Stimulated activated CD8-positive, alpha-beta memory T cell treated with anti-CD3 and anti-CD28 coated beads, Interleukin-15, amount 100 ng/mL, for 1 hour (primary cell): Measurements from ENCODE around the gene BFAR.
"Not testable (repeated sequence)": the region's sequence is repeated elsewhere in the genome, so short reads cannot be mapped to it uniquely, and the experiment has no call there.

Experiments used
- DNase-seq: peaks from one replicate; pipeline ENCODE4 v3.0.0-alpha.2; 2020; ENCODE audit warnings: low read depth

The BFAR gene, protein sequence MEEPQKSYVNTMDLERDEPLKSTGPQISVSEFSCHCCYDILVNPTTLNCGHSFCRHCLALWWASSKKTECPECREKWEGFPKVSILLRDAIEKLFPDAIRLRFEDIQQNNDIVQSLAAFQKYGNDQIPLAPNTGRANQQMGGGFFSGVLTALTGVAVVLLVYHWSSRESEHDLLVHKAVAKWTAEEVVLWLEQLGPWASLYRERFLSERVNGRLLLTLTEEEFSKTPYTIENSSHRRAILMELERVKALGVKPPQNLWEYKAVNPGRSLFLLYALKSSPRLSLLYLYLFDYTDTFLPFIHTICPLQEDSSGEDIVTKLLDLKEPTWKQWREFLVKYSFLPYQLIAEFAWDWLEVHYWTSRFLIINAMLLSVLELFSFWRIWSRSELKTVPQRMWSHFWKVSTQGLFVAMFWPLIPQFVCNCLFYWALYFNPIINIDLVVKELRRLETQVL

DNA sequence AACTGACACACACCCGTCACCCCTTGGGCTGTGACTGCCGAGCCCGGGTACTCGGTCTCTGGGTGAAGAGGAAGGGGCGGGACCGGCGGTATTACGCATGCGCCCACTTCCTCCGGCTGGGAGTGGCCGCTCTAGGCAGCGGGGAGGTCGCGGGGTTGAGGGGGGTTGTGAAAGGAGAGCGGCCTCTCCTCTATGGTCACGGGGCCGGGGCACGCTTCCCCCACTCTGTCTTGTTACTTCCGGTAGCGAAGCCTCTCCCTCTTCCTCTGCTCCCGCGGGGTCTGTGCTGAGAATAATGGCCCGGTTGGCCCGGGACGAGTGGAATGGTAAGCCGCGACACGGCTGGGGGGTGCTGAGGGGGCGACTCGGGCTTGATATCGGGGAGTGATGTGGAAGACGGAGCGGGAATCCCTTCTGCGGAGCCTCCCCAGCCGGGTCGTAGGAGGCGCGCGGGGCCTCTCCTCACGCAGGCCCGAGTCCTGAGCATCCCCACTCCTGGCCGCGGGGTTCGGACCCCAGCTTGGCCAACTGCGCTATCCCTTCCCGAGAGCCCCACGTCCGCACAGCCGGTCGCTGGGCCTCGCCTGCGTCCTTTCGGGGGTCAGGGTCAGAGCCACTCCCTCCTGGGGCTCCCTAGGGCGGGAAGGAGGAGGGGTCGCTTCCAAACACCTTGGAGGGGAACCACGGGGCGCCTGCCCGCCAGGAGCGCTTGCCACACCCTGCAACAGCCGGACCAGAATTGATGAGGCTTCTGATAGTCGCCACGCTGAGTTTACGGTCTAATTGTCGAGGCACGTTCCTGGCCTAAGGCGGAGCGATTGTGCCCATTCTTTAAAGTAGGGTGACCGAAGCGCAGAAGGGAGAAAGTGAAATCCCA is at the start of gene BFAR:
BFAR (plus strand) TSS at position 259 of the 877 bp plus-strand sequence. CDS start 11,396 bp downstream, outside the sequence.
- DNase-seq: peak; percentile 99

GRCh38 chr16:14585287-14585686 is 47.5 kb upstream of the BFAR start:
- no peak for DNase-seq

DNA sequence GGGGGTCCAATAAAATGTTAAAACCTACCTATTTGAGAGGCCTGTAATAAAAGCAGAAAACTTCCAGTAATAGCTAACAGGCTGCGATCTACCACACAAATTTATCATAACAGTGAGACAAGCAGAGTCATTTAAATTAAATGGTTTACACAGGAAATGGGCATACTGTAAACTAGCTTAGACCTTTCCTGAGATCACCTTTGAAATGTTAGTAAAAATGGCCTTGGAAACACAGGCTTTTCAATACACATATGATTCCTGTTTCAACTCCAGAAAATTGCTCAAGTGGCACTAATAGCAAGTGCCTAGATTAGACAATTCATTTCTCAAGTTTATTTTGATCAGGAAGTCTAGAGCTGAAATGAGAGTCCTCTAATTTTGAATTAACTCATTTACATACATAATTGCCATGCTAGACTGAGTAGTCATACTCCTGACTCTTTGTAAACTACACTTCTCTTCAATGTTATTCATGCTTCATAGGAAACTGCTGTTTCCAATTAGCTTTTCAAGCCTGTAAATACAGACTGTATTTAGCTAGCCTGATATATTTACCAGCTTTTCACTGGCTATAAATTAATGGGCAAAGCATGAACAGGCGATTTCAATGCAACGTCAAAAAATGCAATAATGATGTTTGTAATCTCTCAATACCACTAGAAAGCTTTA is 46.0 kb upstream of the BFAR start:
- no peak for DNase-seq

DNA sequence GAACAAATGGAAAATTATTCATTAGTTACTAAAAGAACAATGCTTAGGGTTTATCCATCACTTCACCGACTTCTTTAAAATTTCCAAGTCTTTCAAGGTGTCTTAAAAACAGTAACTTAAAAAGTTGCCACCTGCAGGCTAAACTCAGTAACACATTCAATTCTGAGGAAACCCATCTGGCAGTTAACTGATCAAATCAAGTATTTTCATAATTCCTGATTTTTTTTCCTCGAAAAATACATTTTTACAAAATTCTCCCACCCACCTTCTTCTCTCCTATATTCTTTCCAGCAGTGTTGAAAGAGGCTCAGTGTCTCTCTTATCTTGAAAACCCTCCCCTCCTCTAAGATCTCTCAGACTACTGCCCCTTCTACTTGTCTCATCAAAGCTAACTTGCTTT is 32.6 kb upstream of the BFAR start:
- DNase-seq: no peak

DNA sequence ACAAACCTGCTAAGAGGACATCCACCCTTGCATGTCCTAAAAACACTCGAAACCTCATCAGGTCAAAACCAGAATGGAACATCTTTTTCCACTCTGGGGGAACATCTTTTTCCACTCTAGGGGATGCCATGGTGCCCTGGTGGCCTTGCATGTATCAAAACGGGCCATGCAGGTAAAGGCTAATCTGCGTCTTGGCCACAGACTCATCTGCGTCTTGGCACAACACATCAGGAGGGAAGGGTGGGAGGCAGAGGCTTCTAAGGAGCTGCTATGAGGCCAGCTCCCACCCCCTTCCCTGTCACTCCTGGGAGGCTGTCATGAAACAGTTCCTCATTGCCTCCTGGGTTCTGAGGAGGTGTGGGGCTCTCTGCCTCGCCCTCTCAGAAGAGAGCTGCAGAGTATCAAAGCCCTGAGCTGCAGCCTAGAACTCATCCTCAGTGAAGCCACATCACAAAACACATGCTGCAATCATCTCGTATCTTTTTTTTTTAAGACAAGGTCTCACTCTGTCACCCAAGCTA is 30.2 kb upstream of the BFAR start:
- DNase-seq: no peak

GRCh38 chr16:14606102-14606501 is 26.6 kb upstream of the BFAR start:
- DNase-seq: no peak

DNA sequence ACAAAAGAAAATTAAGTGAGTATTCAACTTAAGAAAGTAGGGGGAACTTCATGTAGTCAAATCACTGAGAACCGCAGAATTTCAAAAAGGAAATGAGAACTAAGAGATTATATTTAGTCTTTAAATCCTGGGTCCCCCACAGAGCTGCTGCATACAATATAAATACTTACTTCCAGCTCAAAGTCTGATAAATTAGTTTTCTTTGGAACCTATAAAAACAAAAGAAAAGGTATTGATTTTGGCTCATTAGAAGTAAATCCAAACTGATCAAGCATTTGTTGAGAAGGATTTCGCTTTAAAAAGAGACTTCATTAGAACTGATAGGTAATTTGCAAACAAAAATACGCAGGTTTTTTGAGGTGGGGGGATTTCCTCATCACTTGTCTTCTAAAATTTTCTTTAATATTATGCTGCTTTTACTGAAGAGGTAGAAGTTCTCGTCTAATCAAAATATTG is 24.6 kb upstream of the BFAR start:
- no peak for DNase-seq

GRCh38 chr16:14608604-14609003 is 24.1 kb upstream of the BFAR start:
- no peak for DNase-seq

GRCh38 chr16:14609716-14610115 is 23.0 kb upstream of the BFAR start:
- DNase-seq: no peak

GRCh38 chr16:14611660-14612059 is 21.1 kb upstream of the BFAR start:
- DNase-seq: no peak

DNA sequence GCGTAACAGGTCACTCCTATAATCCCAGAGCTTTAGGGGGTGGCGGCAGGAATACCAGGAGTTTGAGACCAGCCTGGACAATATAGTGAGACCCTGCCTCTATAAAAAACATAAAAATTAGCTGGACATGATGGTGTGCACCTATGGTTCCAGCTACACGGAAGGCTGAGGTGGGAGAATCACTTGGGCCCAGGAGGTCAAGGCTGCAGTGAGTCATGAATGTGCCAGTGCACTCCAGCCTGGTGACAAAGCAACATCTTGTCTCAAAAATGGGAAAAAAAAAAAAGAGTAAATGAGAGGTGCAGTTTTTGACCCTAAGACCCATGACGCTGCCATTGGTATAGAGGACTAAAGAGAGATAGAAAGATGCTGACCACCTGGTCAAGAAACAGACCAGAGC is 18.8 kb upstream of the BFAR start:
- no peak for DNase-seq

- no peak for DNase-seq
These were observed 16.5 kb upstream of the BFAR start for GRCh38 chr16:14616280-14616679.

- DNase-seq: no peak
These were observed 14.2 kb upstream of the BFAR start for GRCh38 chr16:14618566-14618965.

DNA sequence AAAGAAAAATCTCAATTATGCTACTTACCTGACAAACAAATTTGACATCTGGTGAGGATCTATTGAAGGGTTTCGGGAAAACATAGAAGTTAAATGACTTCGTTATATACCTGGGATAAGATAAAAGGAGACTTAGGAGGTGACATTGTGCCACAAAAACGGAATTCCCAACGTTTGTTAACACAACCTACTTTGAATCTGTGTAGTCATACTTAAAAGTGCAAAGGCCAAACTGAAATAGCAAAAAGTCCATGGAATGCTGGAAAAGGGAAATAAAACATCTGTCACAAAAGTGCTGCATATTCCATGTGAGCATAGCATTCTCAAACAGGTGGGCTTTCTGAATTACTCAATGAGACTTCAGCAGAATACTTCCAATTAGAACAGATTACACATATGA is 5.7 kb upstream of the BFAR start:
- no peak for DNase-seq

DNA sequence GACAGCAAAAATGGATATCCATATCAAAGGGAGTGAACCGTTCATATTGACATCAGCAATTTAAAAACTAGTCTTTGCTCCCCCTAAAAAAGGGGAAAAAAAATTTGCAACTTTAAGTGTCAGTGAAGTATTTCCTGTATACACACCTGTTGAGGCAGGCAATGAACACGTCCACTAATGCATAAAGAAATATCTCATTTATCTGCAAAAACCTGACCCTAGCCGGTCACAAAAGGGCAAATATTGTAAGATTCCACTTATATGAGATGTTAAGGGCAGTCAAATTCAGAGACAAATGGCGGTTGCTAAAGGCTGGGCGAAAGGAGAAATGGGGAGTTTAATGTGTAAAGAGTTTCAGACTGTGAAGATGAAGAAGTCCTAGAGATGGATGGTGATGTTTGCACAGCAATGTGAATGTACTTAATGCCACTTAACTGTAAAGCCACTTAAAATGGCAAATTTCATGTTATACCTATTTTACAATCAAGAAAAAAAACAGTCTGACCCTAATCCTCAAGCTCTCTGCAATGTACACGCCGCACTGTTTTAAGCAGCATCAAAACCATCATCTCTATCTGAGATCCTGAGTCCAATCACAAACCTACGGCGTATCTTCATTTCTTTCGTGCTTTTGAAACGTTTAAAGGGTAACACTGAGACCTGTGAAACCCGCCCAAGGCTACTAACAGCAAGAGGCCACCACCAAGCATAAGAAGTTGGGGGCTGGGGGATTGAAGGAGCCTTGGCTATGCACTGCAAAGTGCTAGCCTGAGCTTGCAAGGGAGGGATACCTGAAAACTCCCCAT is 3.7 kb upstream of the BFAR start:
- DNase-seq: no peak

DNA sequence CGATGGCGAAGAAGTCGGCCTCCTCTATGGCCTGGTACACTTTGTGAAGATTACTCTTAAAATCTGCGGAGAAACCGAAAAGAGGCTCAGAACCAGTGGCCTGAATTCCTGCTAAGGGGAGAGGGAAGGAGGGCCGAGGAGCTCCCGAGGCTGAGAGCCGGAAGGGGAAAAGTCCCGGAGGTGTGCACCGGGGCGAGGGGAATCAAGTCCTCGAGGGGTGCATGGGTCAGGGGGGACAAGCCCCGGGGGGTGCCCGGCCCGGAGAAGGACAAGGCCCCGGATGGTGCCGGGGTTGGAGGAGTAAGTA is 3.2 kb upstream of the BFAR start:
- no peak for DNase-seq

DNA sequence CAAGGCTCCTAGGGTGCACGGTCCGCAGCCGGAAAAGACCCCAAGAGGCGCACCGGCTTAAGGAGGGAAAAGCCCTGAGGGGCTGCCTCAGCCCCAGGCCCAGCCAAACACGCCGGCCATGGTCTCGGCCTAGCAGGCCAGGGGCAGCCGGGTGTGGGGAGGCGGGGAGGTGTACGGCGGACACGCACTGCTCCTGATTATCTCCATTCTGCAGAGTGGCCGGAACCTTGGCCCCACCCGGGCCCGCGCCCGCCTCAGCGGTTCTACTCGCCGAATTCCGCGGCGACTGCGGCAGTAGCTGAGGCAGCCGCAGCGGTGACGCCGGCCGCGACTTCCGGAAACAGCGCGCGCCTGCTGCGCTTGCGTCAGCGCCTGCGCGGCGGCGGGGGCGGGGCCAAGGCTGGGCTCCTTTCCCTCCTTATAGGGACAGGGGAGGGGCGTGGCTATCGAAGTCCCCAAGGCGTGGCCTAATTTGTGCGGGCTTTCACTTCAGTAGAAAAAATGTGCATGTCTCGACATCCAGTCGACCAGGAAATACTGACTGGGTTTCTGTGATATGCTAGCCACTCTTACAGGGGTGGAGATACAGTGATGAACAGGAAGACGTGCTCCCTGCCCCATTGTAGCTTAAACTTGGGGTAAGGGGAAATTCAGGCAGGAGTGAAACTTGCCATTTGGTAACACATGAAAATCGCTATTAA is 2.7 kb upstream of the BFAR start, which contains the start of gene PARN:
PARN (minus strand) TSS at position 342 of the 701 bp plus-strand sequence; CDS start at position 207, 135 bp downstream.
- DNase-seq: peak; percentile 93

GRCh38 chr16:14630620-14631330 is 2.0 kb upstream of the BFAR start:
- not testable (repeated sequence) for DNase-seq

DNA sequence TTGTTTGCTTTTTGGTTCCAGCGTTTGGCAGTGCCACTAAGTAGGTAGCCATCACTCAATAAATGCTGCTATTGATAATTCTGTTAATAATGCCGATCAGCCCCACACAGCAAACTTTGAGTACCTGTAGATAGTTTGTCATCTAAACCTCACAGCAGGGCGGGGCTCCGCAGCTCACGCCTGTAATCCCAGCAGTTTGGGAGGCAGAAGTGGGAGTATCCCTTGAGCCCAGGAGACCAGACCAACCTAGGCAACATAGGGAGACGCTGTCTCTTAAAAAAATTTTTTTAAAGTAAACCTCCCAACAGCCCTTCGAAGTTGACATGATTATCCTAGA is 1.6 kb downstream of the BFAR start:
- no peak for DNase-seq
